Ishikawa (cell line): Measurements from ENCODE around the gene TM4SF20.

Source experiments
- CEBPB ChIP-seq: IDR thresholded peaks from 2 replicates; pipeline ENCODE4 v1.6.1; 2012
- CREB1 ChIP-seq: IDR thresholded peaks from 2 replicates; pipeline ENCODE4 v1.6.1; 2012; ENCODE audit warnings: low read depth
- EGR1 ChIP-seq: IDR thresholded peaks from 2 replicates; pipeline ENCODE4 v1.6.1; 2012
- EP300 ChIP-seq: IDR thresholded peaks from 2 replicates; pipeline ENCODE4 v1.6.1; 2012; ENCODE audit warnings: borderline replicate concordance
- FOXM1 ChIP-seq: IDR thresholded peaks from 2 replicates; pipeline ENCODE4 v1.6.1; 2012; ENCODE audit warnings: low read depth, borderline replicate concordance
- NFIC ChIP-seq: IDR thresholded peaks from 2 replicates; pipeline ENCODE4 v1.6.1; 2012
- RAD21 ChIP-seq: IDR thresholded peaks from 2 replicates; pipeline ENCODE4 v1.6.1; 2012; ENCODE audit warnings: low read depth
- TAF1 ChIP-seq: IDR thresholded peaks from 2 replicates; pipeline ENCODE4 v1.6.1; 2012; ENCODE audit warnings: low read depth, mild to moderate bottlenecking
- TCF12 ChIP-seq: IDR thresholded peaks from 2 replicates; pipeline ENCODE4 v1.6.1; 2012; ENCODE audit warnings: low read depth
- TEAD4 ChIP-seq: IDR thresholded peaks from 2 replicates; pipeline ENCODE4 v1.6.1; 2012
- YY1 ChIP-seq: IDR thresholded peaks from 2 replicates; pipeline ENCODE4 v1.6.1; 2012; ENCODE audit warnings: low read depth
- ZBTB7A ChIP-seq: IDR thresholded peaks from 2 replicates; pipeline ENCODE4 v1.6.1; 2012; ENCODE audit warnings: low read depth
- TF ChIP-seq, protein P1 (sequence below): IDR thresholded peaks from 2 replicates; pipeline ENCODE4 v1.6.1; 2012
- TF ChIP-seq, protein P2 (sequence below): IDR thresholded peaks from 2 replicates; pipeline ENCODE4 v1.6.1; 2012; ENCODE audit warnings: low read depth, mild to moderate bottlenecking
- TF ChIP-seq, protein P3 (sequence below): IDR thresholded peaks from 2 replicates; pipeline ENCODE4 v1.6.1; 2012

The TM4SF20 gene

DNA sequence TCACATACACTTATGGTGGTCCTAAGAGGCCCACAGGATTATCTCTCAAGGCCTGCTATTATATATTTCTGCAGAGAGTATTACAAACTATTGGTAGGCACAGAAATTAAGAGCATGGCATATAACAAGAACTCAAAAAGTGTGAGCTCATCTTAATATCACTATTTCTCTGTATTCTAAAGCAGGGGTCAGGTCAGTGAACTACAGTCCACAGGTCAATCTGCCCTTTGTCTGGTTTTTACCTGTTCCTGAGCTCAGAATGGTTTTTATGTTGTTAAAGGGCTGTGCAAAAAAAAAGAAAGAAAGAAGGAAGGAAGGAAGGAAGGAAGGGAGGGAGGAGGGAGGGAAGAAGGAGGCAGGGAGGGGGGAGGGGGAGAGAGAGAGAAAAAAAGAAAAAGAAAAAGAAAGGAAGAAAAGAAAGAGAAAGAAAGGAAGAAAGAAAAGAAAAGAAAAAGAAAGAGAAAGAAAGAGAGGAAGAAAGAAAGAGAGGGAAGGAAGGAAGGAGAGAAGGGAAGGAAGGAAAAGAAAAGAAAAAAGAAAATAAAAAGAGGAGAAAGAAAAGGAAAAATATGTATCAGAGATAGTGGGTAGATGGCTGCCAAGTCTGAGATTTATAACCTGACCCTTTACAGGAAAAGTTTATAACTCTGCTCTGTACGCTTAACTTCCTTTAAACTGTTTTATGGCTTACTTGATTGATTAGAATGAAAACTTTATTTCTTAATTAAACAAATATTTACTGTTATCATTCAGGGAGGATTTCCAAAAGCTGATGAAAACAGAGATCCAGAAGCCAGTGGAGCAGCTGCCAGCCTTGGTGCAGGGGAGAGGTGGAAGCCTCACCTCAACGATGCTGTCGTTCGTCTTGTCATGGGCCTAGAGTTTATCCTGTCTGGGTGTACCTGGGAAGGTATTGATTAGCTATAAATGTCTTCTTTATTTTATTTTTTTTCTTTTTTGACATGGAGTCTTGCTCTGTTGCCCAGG, 19.9 kb upstream of the TM4SF20 start:
- TF ChIP-seq CREB1 (no peak), EGR1 (no peak), CEBPB (no peak), RAD21 (no peak), ZBTB7A (no peak), TAF1 (no peak), TCF12 (no peak), FOXM1 (no peak), YY1 (no peak)
- TF ChIP-seq, protein P1, sequence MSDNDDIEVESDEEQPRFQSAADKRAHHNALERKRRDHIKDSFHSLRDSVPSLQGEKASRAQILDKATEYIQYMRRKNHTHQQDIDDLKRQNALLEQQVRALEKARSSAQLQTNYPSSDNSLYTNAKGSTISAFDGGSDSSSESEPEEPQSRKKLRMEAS: no peak

DNA sequence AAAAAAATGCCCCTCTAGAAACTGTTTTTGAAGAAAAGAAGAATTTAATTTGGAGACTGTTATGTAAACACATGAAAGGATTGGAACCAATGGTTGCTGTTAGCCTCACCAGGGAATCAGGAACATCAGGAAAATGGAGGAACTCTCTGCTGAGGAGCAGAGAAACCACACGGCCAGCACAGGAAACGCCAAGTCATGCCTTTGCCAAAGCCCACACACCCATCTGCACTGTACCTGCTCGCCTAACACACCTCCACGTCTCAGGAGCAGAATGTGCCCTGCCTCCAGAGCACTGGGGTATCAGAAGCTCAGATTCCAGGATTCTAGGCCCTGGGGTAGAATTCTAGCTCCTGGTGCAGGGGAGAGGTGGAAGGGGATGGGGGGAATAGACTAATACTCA, 18.5 kb upstream of the TM4SF20 start:
- TF ChIP-seq CREB1 (no peak), TEAD4 (no peak), EP300 (no peak), TAF1 (no peak), NFIC (no peak), ZBTB7A (no peak), CEBPB (no peak), FOXM1 (no peak), YY1 (no peak), RAD21 (no peak), TCF12 (no peak)
- TF ChIP-seq, protein P1: no peak
- TF ChIP-seq, protein P2, sequence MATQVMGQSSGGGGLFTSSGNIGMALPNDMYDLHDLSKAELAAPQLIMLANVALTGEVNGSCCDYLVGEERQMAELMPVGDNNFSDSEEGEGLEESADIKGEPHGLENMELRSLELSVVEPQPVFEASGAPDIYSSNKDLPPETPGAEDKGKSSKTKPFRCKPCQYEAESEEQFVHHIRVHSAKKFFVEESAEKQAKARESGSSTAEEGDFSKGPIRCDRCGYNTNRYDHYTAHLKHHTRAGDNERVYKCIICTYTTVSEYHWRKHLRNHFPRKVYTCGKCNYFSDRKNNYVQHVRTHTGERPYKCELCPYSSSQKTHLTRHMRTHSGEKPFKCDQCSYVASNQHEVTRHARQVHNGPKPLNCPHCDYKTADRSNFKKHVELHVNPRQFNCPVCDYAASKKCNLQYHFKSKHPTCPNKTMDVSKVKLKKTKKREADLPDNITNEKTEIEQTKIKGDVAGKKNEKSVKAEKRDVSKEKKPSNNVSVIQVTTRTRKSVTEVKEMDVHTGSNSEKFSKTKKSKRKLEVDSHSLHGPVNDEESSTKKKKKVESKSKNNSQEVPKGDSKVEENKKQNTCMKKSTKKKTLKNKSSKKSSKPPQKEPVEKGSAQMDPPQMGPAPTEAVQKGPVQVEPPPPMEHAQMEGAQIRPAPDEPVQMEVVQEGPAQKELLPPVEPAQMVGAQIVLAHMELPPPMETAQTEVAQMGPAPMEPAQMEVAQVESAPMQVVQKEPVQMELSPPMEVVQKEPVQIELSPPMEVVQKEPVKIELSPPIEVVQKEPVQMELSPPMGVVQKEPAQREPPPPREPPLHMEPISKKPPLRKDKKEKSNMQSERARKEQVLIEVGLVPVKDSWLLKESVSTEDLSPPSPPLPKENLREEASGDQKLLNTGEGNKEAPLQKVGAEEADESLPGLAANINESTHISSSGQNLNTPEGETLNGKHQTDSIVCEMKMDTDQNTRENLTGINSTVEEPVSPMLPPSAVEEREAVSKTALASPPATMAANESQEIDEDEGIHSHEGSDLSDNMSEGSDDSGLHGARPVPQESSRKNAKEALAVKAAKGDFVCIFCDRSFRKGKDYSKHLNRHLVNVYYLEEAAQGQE: no peak

DNA sequence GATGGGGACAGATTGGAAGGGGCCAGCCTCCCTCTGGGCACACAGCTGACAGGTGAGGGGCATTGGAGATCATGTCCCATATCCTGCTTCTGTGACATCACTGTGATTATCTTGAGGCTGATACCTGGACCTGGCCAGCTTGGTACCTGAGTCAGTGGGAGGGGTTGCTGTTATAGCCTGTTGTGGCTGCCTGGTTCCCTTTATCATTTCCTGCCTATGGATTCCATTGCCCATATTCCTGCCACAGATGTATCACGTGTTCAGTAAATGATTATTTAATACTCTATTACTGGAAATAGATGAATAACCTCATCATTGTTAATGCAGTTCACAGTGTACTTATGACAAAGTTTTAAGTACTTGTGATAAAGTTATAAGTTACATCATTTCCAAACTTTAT, 16.4 kb upstream of the TM4SF20 start:
- TF ChIP-seq CEBPB (no peak), FOXM1 (no peak), NFIC (no peak)
- TF ChIP-seq, protein P3, sequence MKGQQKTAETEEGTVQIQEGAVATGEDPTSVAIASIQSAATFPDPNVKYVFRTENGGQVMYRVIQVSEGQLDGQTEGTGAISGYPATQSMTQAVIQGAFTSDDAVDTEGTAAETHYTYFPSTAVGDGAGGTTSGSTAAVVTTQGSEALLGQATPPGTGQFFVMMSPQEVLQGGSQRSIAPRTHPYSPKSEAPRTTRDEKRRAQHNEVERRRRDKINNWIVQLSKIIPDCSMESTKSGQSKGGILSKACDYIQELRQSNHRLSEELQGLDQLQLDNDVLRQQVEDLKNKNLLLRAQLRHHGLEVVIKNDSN: no peak

DNA sequence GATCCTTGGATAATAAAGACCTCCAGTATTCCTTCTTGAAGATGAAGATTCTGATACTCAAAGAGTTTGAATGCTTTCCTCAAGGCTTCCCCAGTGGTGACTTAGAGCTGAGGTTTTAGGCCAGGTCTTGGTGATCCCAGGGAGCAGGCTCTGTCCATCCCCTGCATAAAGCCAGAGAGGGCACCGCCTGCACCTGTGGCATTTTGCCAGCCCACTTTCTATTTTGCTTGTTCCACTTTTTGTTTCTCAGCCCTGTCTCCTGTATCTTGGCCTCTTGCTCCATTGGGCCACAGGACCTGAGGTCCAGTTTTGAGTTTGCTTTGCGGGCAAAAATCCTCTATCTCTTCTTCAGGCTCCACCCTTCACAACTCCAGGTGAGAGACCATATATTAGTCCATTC, 15.3 kb upstream of the TM4SF20 start:
- TF ChIP-seq EP300: no peak
- no peak for TF ChIP-seq FOXM1
- TF ChIP-seq, protein P2: no peak
- no peak for TF ChIP-seq YY1
- TF ChIP-seq, protein P3: no peak
- no peak for TF ChIP-seq TEAD4
- no peak for TF ChIP-seq NFIC
- no peak for TF ChIP-seq CEBPB

DNA sequence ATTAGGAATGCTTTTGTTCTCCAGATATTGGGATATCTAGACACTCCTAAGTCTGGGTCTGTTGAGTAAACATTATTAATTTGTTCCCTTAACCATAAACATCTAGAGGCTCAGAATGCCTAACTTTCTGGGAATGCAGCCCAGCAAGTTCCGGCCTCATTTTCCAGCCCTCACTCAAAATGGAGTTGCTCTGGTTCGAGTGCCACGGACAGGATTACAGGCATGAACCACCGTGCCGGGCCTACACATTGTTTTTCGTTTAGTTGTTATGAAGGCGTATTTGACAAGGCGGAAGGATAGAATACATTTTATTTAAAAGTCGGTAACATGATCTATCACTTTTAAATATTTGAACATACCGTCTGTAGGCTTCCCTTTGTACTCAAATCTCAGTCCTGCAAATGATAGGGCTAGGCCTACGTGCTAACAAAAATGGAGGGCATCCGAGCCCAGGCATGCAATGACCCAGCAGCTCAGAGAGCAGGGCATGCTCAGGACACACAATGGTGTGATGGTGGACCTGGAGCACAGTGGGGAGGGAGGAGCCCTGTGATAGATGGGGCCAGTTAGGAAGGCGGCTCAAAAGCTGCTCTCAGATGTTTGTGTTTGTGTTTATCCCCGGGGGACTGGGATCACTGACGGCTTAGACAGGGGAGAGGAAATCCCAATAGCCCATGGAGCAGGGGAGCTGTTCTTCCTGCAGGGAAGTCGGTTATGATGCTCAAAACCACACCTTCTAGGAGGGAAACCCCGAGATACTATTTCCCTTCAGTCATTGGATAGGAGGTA, 11.6 kb upstream of the TM4SF20 start:
- TF ChIP-seq RAD21 (no peak), TAF1 (no peak), CREB1 (no peak), FOXM1 (no peak), NFIC (no peak), EP300 (no peak), CEBPB (no peak), EGR1 (no peak), TEAD4 (no peak), TCF12 (no peak), ZBTB7A (no peak), YY1 (no peak)
- TF ChIP-seq, protein P3: no peak
- TF ChIP-seq, protein P1: no peak
- TF ChIP-seq, protein P2: no peak
